Upper lobe of right lung (tissue), 1 donor: Measurements from ENCODE around the gene SLC39A7. TPM values are rescaled to one million over a fixed set of nuclear protein-coding genes. Genes with fewer than 3 reads are reported as not detected.

Source experiments
- ATAC-seq: fragments of 200-7000 bp; cut with Tn5 transposase; one replicate; pipeline ENCODE4 v1.9.1; 2020; ENCODE audit warnings: mild to moderate bottlenecking, moderate library complexity
- DNase-seq: peaks from one replicate; pipeline ENCODE4 v3.0.0-alpha.2; 2020
- H3K27ac ChIP-seq: fragments of 200-600 bp; one replicate; pipeline ENCODE4 v1.8.0; 2022
- H3K27me3 ChIP-seq: fragments of 200-600 bp; one replicate; pipeline ENCODE4 v1.8.0; 2022; ENCODE audit warnings: mild to moderate bottlenecking
- H3K36me3 ChIP-seq: fragments of 200-600 bp; one replicate; pipeline ENCODE4 v1.8.0; 2022
- H3K4me1 ChIP-seq: fragments of 200-600 bp; one replicate; pipeline ENCODE4 v1.8.0; 2022
- H3K4me3 ChIP-seq: fragments of 200-600 bp; one replicate; pipeline ENCODE4 v1.8.0; 2022; ENCODE audit warnings: mild to moderate bottlenecking
- H3K9me3 ChIP-seq: fragments of 200-600 bp; one replicate; pipeline ENCODE4 v1.8.0; 2022
- intact Hi-C: fragments of 100-400 bp; cut with DNase I; formaldehyde crosslinking; loops from one replicate; pipeline ENCODE4 v1.11.0; 2022
- microRNA-seq: library from miRNA; unstranded; fragments of <30 nt; microRNA quantifications from one replicate; pipeline ENCODE4 v1.2.0, GENCODE V29; 2020; ENCODE audit warnings: borderline microRNAs expressed
- total RNA-seq: library from RNA; stranded (reverse); fragmentation: NEBNext Ultra II Directional; extraction: Animal tissue kit (Norgen Biotek cat#: 25700); gene quantifications from one replicate; pipeline ENCODE4 v1.2.1, GENCODE V29; 2021
- TF ChIP-seq, protein P1 (sequence below): fragments of 200-600 bp; IDR thresholded peaks from one replicate; pipeline ENCODE4 v1.8.0; 2022; ENCODE audit warnings: antibody characterized with exemption
- donor health status: DM: no; HTN: yes; CAD: no; lungs with severe emphysema.

SLC39A7 gene
- total RNA-seq, 1 donor from 2014 or later, result 89.1 TPM

DNA sequence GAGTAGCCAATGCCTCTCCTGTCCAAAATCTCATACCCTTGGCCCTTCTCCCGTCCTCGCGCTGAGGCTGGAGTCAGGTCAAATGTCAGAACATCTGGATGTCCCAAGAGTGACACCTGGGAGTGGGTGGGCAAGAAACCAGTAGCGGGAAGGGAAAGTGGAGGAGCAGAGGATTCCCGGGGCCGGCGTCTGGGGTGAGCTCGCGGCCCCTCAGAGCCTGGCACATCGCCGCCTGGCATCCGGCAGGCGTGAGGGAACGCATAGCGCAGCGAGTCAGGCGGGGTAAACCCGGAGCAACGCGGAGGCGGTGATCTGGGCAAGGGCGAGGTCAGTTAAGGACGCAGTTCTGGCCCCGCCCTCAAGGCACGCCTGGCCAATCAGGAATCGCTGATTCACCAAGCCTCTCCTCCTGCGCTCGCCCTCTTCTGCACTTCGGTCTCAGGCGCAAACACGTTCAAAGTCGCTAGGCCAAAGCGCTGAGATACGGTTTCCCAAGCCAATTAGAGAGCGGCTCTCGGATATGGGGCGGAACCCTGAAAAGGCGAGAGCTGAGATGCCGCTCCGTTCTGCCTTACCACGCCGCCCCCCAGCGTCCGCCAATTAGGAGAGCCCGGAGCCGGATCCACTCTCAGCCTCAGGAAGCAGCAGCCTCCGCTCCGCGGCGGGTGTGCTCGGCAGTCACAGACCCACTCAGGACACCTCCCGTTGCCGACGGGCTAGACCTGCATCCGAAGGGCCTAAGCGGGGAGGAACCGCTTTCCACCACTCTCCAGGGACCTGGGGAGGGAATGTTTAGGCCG, 48.5 kb downstream of the SLC39A7 start:
- ATAC-seq (peak; percentile 96), DNase-seq (peak; percentile 98)
- Histone ChIP-seq H3K4me1 (peaks cover 21% of the 10 kb centered on the region), H3K27ac (peak overlapping the region; percentile 95), H3K4me3 (peak overlapping the region; percentile 59), H3K36me3 (peaks cover 22% of the 10 kb centered on the region), H3K27me3 (no peaks in the 10 kb centered on the region), H3K9me3 (no peaks in the 10 kb centered on the region)
- intact Hi-C loops, result loop anchor here (10.0 kb wide), 3 partner anchors 84 to 234 kb away; no protein-coding TSS in a partner anchor
- TF ChIP-seq, protein P1, sequence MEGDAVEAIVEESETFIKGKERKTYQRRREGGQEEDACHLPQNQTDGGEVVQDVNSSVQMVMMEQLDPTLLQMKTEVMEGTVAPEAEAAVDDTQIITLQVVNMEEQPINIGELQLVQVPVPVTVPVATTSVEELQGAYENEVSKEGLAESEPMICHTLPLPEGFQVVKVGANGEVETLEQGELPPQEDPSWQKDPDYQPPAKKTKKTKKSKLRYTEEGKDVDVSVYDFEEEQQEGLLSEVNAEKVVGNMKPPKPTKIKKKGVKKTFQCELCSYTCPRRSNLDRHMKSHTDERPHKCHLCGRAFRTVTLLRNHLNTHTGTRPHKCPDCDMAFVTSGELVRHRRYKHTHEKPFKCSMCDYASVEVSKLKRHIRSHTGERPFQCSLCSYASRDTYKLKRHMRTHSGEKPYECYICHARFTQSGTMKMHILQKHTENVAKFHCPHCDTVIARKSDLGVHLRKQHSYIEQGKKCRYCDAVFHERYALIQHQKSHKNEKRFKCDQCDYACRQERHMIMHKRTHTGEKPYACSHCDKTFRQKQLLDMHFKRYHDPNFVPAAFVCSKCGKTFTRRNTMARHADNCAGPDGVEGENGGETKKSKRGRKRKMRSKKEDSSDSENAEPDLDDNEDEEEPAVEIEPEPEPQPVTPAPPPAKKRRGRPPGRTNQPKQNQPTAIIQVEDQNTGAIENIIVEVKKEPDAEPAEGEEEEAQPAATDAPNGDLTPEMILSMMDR, result peak; percentile 39

DNA sequence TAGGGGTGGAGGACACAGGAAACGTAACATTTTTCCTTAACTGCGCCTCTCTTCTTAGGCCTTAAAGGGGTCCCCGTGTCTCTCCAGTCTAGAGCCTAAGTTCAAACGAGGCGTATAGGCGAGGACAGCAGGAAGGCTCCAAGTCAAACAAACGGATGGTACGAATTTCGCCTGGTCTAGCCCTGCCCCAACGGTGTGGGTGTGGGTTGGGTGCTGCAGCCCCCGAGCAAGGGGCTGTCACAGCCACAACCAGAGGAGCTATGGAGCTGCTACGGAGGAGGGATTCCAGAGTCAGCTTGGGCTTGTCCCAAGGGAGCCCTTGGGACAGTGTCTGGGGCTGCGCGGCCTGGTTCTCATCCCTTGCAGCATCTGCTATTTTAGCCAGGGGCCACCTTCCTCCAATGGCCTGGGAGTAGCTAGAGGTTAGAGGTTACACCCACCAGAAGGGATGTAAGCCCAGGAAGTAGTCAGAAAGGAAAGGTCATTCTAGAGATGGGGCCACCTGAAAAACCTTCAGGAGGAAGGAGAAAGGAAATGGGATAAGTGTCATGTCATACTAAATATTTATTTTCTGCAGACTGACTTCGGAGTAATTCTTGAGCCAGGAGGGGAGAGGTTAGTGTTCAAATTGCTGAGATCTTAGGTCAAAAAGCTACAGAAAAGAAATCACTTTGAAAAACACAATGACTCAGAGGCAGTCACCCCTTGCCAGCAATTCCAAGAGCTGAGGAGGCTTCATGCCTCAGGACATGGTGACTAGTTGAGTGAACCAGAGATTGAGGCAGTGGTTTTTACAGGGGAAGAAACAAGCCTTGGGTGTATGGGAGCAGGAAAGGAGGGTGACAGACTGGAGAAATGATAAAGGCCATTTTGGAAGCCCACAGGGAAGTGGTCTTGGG, 49.3 kb downstream of the SLC39A7 start:
- Histone ChIP-seq H3K4me3 (peak overlapping the region; percentile 59), H3K27ac (peak overlapping the region; percentile 95), H3K27me3 (no peaks in the 10 kb centered on the region), H3K36me3 (peaks cover 28% of the 10 kb centered on the region), H3K9me3 (no peaks in the 10 kb centered on the region), H3K4me1 (peaks cover 21% of the 10 kb centered on the region)
- DNase-seq (no peak), ATAC-seq (no peak)
- TF ChIP-seq, protein P1, result no peak
- intact Hi-C loops, result loop anchor here (10.0 kb wide), 3 partner anchors 85 to 235 kb away; no protein-coding TSS in a partner anchor

GRCh38 chr6:33250731-33251130, 50.1 kb downstream of the SLC39A7 start:
- DNase-seq (no peak), ATAC-seq (no peak)
- H3K9me3 ChIP-seq, result no peaks in the 10 kb centered on the region
- TF ChIP-seq, protein P1, result no peak
- intact Hi-C loops, result no loop called here
- H3K27ac ChIP-seq, result no peak overlapping the region
- H3K27me3 ChIP-seq, result no peaks in the 10 kb centered on the region
- H3K4me3 ChIP-seq, result no peak overlapping the region
- H3K4me1 ChIP-seq, result peaks cover 21% of the 10 kb centered on the region
- peaks cover 28% of the 10 kb centered on the region for H3K36me3 ChIP-seq

DNA sequence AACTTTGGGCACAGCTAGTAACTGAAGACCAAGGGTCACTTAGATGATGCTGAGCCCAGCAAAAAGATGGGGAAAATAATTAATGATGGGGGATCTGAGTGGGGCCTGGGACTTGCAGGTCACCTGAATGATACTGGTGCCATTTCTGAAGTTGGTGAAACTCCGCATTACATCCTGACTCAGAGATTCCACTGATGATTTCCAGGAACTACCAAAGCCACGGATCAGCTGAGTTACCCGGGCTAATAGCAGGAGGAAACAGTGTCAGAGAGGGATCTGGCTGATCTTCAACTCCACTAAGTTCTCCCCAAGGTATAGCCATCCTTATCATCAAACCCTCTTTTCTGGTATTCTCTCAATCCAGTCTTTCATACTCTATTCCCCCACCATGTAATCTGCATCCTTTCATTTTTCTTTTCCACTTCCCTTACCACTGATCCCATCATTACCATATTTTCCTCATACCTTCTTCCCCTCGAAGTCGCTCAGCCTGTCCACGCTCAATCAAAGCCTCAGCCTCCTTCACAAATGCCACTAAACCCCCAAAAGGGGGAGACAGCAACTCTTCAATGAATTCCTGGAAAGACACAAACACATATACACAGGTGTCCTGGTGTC, 50.8 kb downstream of the SLC39A7 start:
- TF ChIP-seq, protein P1, result no peak
- Histone ChIP-seq H3K27ac (no peak overlapping the region), H3K36me3 (peaks cover 28% of the 10 kb centered on the region), H3K27me3 (no peaks in the 10 kb centered on the region), H3K9me3 (no peaks in the 10 kb centered on the region), H3K4me1 (peaks cover 21% of the 10 kb centered on the region), H3K4me3 (no peak overlapping the region)
- DNase-seq, result no peak
- no peak for ATAC-seq
- intact Hi-C loops, result no loop called here

DNA sequence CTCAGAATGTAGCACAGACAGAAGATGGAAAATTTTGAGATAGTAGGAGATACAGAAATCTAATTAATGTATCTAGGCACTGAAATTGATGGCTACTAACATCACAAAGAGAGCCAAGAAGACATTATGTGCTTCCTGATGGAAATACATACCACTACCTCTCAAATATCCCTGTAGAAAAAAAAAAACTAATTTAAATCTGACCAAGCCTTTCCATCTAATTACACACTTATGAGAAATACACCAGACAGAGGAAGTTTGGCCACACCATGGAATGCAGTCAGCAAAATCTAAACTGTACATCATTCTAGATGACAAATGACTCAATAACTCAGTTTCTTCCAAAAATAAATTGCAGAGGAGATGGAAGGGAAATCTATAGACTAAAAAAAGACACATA, 52.1 kb downstream of the SLC39A7 start:
- TF ChIP-seq, protein P1, result no peak
- DNase-seq (no peak), ATAC-seq (no peak)
- Histone ChIP-seq H3K27me3 (no peaks in the 10 kb centered on the region), H3K27ac (no peak overlapping the region), H3K4me1 (peaks cover 20% of the 10 kb centered on the region), H3K4me3 (no peak overlapping the region), H3K9me3 (no peaks in the 10 kb centered on the region), H3K36me3 (peaks cover 35% of the 10 kb centered on the region)
- intact Hi-C loops, result no loop called here

Small RNA genes within 50 kb of the gene (microRNA-seq; reads per million reads assigned to microRNA genes)
- 1.5 reads per million for gene MIR219A1

Other genes starting within 250 kb of the SLC39A7 start
- gene HLA-DMA, start 247.8 kb upstream of the SLC39A7 start, total RNA-seq, result 197 TPM
- 155 TPM for gene BRD2, start 232.3 kb upstream of the SLC39A7 start, total RNA-seq
- gene HLA-DOA, start 191.3 kb upstream of the SLC39A7 start, total RNA-seq, result 25.2 TPM
- gene HLA-DPA1, start 127.2 kb upstream of the SLC39A7 start, total RNA-seq, result 491 TPM
- gene HLA-DPB1, start 124.9 kb upstream of the SLC39A7 start, total RNA-seq, result 385 TPM
- gene COL11A2, start 8.4 kb upstream of the SLC39A7 start, total RNA-seq, result 1.2 TPM
- 46.6 TPM for gene RXRB, start 202 bp upstream of the SLC39A7 start, total RNA-seq
- 14.7 TPM for gene HSD17B8, start 3.8 kb downstream of the SLC39A7 start, total RNA-seq
- gene RING1, start 7.6 kb downstream of the SLC39A7 start, total RNA-seq, result 42.0 TPM
- 47.5 TPM for gene VPS52, start 71.0 kb downstream of the SLC39A7 start, total RNA-seq
- 1,687 TPM for gene RPS18, start 71.2 kb downstream of the SLC39A7 start, total RNA-seq
- gene B3GALT4, start 76.3 kb downstream of the SLC39A7 start, total RNA-seq, result 16.8 TPM
- 37.0 TPM for gene WDR46, start 88.4 kb downstream of the SLC39A7 start, total RNA-seq
- 39.3 TPM for gene PFDN6, start 88.7 kb downstream of the SLC39A7 start, total RNA-seq
- gene RGL2, start 98.1 kb downstream of the SLC39A7 start, total RNA-seq, result 114 TPM
- gene TAPBP, start 113.2 kb downstream of the SLC39A7 start, total RNA-seq, result 191 TPM
- 26.2 TPM for gene ZBTB22, start 116.9 kb downstream of the SLC39A7 start, total RNA-seq
- gene DAXX, start 122.1 kb downstream of the SLC39A7 start, total RNA-seq, result 35.0 TPM
- gene KIFC1, start 191.0 kb downstream of the SLC39A7 start, total RNA-seq, result 2.3 TPM
- gene PHF1, start 210.1 kb downstream of the SLC39A7 start, total RNA-seq, result 74.3 TPM
- 144 TPM for gene CUTA, start 217.2 kb downstream of the SLC39A7 start, total RNA-seq
- 23.0 TPM for gene SYNGAP1, start 219.2 kb downstream of the SLC39A7 start, total RNA-seq